Panc1 (cell line): ENCODE data around the gene ASPA.

ENCODE experiments used
- CTCF ChIP-seq: fragments of 450-650 bp; IDR thresholded peaks from 2 replicates; pipeline ENCODE4 v1.5.1; 2017; ENCODE audit warnings: mild to moderate bottlenecking
- SIN3A ChIP-seq: IDR thresholded peaks from 2 replicates; pipeline ENCODE4 v1.6.1; 2012; ENCODE audit warnings: low read depth, mild to moderate bottlenecking, low read length, moderate library complexity, borderline replicate concordance; ENCODE audit not compliant: insufficient read depth

- no peak for TF ChIP-seq CTCF
- TF ChIP-seq SIN3A = no peak
Measured at GRCh38 chr17:3440451-3440850, 35.3 kb upstream of the ASPA start.
